HepG2 (cell line): ENCODE data around the gene FBF1. TPM values are rescaled to one million over a fixed set of nuclear protein-coding genes. Genes with fewer than 3 reads are reported as not detected.

Source experiments
- HNF4A ChIP-seq: sonication (generic); formaldehyde crosslinking; IDR thresholded peaks from 2 replicates; pipeline ENCODE4 v1.4.0; 2020; ENCODE audit warnings: missing genetic modification reagents
- HNRNPLL ChIP-seq: fragments of 200-400 bp; formaldehyde crosslinking; IDR thresholded peaks from 2 replicates; pipeline ENCODE4 v1.6.1; 2017; ENCODE audit warnings: mild to moderate bottlenecking, low read depth, low read length; ENCODE audit not compliant: poor library complexity, severe bottlenecking
- MXD1 ChIP-seq: sonication (generic); formaldehyde crosslinking; IDR thresholded peaks from 2 replicates; pipeline ENCODE4 v1.4.0; 2020; ENCODE audit warnings: mild to moderate bottlenecking, missing genetic modification reagents
- ZBTB40 ChIP-seq, 2 experiments: fragments of 450-650 bp in 1 of 2; sonication (generic) in 1 of 2; formaldehyde crosslinking in 1 of 2; IDR thresholded peaks; 2 replicates each; pipeline versions ENCODE4 v1.6.1 to v1.8.0; 2016 to 2022; ENCODE audit warnings: antibody characterized with exemption in 1 of 2, mild to moderate bottlenecking in 1 of 2, missing genetic modification reagents in 1 of 2
- ZNF407 ChIP-seq: sonication (generic); formaldehyde crosslinking; IDR thresholded peaks from one replicate; pipeline ENCODE4 v1.5.1; 2020; ENCODE audit warnings: mild to moderate bottlenecking, missing genetic modification reagents; ENCODE audit errors: not compliant biosample characterization
- polyA plus RNA-seq, 8 experiments: library from polyadenylated mRNA; depleted of rRNA in 3 of 8; stranded (reverse) in 7 of 8; unstranded in 1 of 8; fragments of >200 nt; fragmentation: Illumina TruSeq in 4 of 8; extraction: Trizol in 4 of 8; gene quantifications; 2 replicates each; pipeline versions ENCODE4 v1.2.1 to v1.2.3, GENCODE V29; 2011 to 2016; ENCODE audit warnings: low read depth in 4 of 8, missing spikeins in 1 of 8, mixed read lengths in 1 of 8; ENCODE audit not compliant: insufficient read depth in 1 of 8
- total RNA-seq, 5 experiments: library from RNA; depleted of rRNA; stranded (reverse); fragments of >200 nt; fragmentation: Illumina TruSeq; extraction: Trizol; gene quantifications; 2 replicates each; pipeline ENCODE4 v1.2.3, GENCODE V29; 2016; ENCODE audit warnings: low read depth in 1 of 5

FBF1 gene
- total and polyA plus RNA-seq, 2 of the 13 experiments (the other 11 are each of a cell fraction or from before 2014, with no cell fraction given), result 2.4 to 8.1 TPM

GRCh38 chr17:75922963-75923874 is 17.6 kb downstream of the FBF1 start (continued):
- no peak for TF ChIP-seq ZBTB40 (IDR thresholded peaks at IDR 0.05)
- TF ChIP-seq ZBTB40 (CRISPR knock-in tag; IDR thresholded peaks at IDR 0.05), result peak; percentile 17; the same call in 1 of the 2 replicates
- TF ChIP-seq HNRNPLL, result peak; percentile 22
- TF ChIP-seq MXD1 (CRISPR knock-in tag), result peak; percentile 53; the same call in 1 of the 2 replicates
- TF ChIP-seq HNF4A (CRISPR knock-in tag), result peak; percentile 53
- TF ChIP-seq ZNF407, result peak; percentile 27
